ENCODE measurements around the gene SPZ1. TPM values are rescaled to one million over a fixed set of nuclear protein-coding genes. Genes with fewer than 3 reads are reported as not detected.
"Not testable (repeated sequence)": the region's sequence is repeated elsewhere in the genome, so short reads cannot be mapped to it uniquely, and the experiment has no call there.

Gene SPZ1
- total RNA-seq, 2 experiments from 2014 or later: not detected

- Mint-ChIP-seq H3K4me3 (no peak overlapping the region), H3K9me3 (ENCODE audit: low read depth) (no peaks in the 10 kb centered on the region), H3K27ac (no peak overlapping the region), H3K27me3 (peaks cover 13% of the 10 kb centered on the region), H3K36me3 (ENCODE audit: low read depth) (no peaks in the 10 kb centered on the region), H3K4me1 (no peaks in the 10 kb centered on the region)
- POLR2A ChIA-PET: no interaction called here
- intact Hi-C loops (cut with DNase I, micrococcal nuclease): no loop called here
- no peak for ATAC-seq
- CTCF ChIA-PET: interaction anchor here (0.6 kb wide), 1 partner anchor 429 kb away, joined by 3 read pairs; no protein-coding TSS in a partner anchor
- no peak for DNase-seq
Observed at GRCh38 chr5:80339116-80339515, 19.3 kb downstream of the SPZ1 start.

DNA sequence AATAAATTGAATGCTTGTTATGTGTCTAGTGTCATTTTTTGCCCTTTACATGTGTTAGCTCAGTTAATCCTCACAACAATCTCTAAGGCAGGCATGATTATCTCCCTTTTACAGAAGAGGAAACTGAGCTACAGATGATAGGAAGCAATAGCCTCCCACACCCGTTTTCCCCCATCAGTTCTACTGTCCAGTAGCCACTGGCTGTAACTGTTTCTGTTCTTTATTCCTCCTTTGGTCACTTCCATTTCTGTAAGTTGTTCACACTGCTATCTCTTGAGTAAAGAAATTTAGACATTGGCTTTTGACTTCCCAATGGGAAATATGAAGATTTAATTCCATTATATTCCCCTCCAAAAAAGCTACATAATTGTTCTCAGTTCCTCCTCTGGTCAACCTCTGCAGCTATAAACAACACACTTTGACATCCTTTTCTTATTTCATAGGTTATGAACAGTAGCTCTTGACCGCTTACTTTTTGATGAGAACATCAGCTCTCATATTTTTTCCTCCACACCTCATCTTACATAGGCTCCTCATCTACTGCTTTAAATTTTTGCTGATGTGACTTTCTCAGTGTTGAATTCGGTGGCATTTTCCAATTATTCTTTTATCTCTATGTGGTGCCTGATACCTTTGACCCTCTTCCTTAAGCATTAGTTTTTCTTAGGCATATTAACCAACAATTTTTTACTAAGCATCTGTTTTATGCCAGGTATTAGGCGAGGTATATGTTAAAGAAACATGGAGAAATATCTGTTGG is 21.4 kb downstream of the SPZ1 start:
- POLR2A ChIA-PET: no interaction called here
- ATAC-seq: no peak
- H3K4me3 Mint-ChIP-seq: no peak overlapping the region
- no peaks in the 10 kb centered on the region for H3K9me3 Mint-ChIP-seq (ENCODE audit: low read depth)
- no peaks in the 10 kb centered on the region for H3K4me1 Mint-ChIP-seq
- intact Hi-C loops (cut with DNase I, micrococcal nuclease): loop anchor here in 1 of 2 experiments (10.0 kb wide), 1 partner anchor 854 kb away; no protein-coding TSS in a partner anchor
- DNase-seq: no peak
- CTCF ChIA-PET: interaction anchor here (0.7 to 1.5 kb wide), 3 partner anchors 33 to 257 kb away, joined by 3 read pairs; no protein-coding TSS in a partner anchor
- peaks cover 13% of the 10 kb centered on the region for H3K27me3 Mint-ChIP-seq
- H3K36me3 Mint-ChIP-seq (ENCODE audit: low read depth): no peaks in the 10 kb centered on the region
- H3K27ac Mint-ChIP-seq: no peak overlapping the region

GRCh38 chr5:80343067-80343466 is 23.3 kb downstream of the SPZ1 start:
- peaks cover 9% of the 10 kb centered on the region for H3K27me3 Mint-ChIP-seq
- no peaks in the 10 kb centered on the region for H3K9me3 Mint-ChIP-seq (ENCODE audit: low read depth)
- ATAC-seq (no peak), DNase-seq (no peak)
- H3K4me1 Mint-ChIP-seq: no peaks in the 10 kb centered on the region
- CTCF ChIA-PET: interaction anchor here (0.5 to 0.6 kb wide), 2 partner anchors 25 to 1201 kb away, joined by 4 read pairs; no protein-coding TSS in a partner anchor
- POLR2A ChIA-PET: no interaction called here
- intact Hi-C loops (cut with DNase I, micrococcal nuclease): loop anchor here in 1 of 2 experiments (10.0 kb wide), 1 partner anchor 852 kb away; no protein-coding TSS in a partner anchor
- no peak overlapping the region for H3K4me3 Mint-ChIP-seq
- H3K27ac Mint-ChIP-seq: no peak overlapping the region
- no peaks in the 10 kb centered on the region for H3K36me3 Mint-ChIP-seq (ENCODE audit: low read depth)

GRCh38 chr5:80346055-80346454 is 26.3 kb downstream of the SPZ1 start:
- DNase-seq (peak; percentile 60), ATAC-seq (peak; percentile 79)
- Mint-ChIP-seq H3K27me3 (peaks cover 6% of the 10 kb centered on the region), H3K36me3 (ENCODE audit: low read depth) (no peaks in the 10 kb centered on the region), H3K9me3 (ENCODE audit: low read depth) (no peaks in the 10 kb centered on the region), H3K27ac (no peak overlapping the region), H3K4me3 (no peak overlapping the region), H3K4me1 (no peaks in the 10 kb centered on the region)
- CTCF ChIA-PET: interaction anchor here (0.7 to 1.9 kb wide), 11 partner anchors 9 to 764 kb away, joined by 3 to 8 read pairs (median 3); no protein-coding TSS in a partner anchor
- POLR2A ChIA-PET: no interaction called here
- intact Hi-C loops (cut with DNase I, micrococcal nuclease): loop anchor here in 1 of 2 experiments (2.0 to 10.0 kb wide), 2 partner anchors 327 to 849 kb away; no protein-coding TSS in a partner anchor

GRCh38 chr5:80348171-80348570 is 28.4 kb downstream of the SPZ1 start:
- intact Hi-C loops (cut with DNase I, micrococcal nuclease): loop anchor here in 1 of 2 experiments (10.0 kb wide), 1 partner anchor 847 kb away; no protein-coding TSS in a partner anchor
- POLR2A ChIA-PET: no interaction called here
- Mint-ChIP-seq H3K4me1 (no peaks in the 10 kb centered on the region), H3K9me3 (ENCODE audit: low read depth) (no peaks in the 10 kb centered on the region), H3K4me3 (no peak overlapping the region), H3K27ac (no peak overlapping the region), H3K36me3 (ENCODE audit: low read depth) (no peaks in the 10 kb centered on the region), H3K27me3 (no peaks in the 10 kb centered on the region)
- ATAC-seq (no peak), DNase-seq (no peak)
- CTCF ChIA-PET: interaction anchor here (0.7 kb wide), 1 partner anchor 660 kb away, joined by 3 read pairs; no protein-coding TSS in a partner anchor

DNA sequence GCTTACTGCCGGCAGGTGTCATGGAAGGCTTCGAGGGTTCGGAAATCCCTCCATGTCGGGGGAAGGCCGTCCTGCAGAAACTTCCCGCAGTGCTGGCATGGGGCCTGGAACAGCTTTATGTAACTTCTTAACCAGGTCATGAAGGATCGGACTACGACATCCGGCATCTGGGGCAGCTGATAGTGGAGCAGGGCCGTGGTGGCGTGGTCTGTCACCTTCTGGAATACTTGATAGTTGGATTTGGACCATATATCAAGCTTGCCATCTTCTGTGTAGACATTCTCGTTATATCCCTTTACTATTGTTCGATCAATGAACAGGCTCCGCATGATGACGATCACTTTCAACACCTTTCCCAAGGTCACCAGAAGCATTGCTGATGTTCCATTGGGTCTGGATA is 31.2 kb downstream of the SPZ1 start:
- H3K27ac Mint-ChIP-seq; CTCF ChIA-PET; DNase-seq; H3K4me1 Mint-ChIP-seq; POLR2A ChIA-PET; H3K4me3 Mint-ChIP-seq; ATAC-seq; H3K9me3 Mint-ChIP-seq (ENCODE audit: low read depth); intact Hi-C loops (cut with DNase I, micrococcal nuclease); H3K36me3 Mint-ChIP-seq (ENCODE audit: low read depth); H3K27me3 Mint-ChIP-seq: not testable (repeated sequence)

- no peak for ATAC-seq
- no peaks in the 10 kb centered on the region for H3K4me1 Mint-ChIP-seq
- ChIA-PET POLR2A (no interaction called here), CTCF (no interaction called here)
- H3K9me3 Mint-ChIP-seq (ENCODE audit: low read depth): no peaks in the 10 kb centered on the region
- no peaks in the 10 kb centered on the region for H3K27me3 Mint-ChIP-seq
- no peaks in the 10 kb centered on the region for H3K36me3 Mint-ChIP-seq (ENCODE audit: low read depth)
- H3K4me3 Mint-ChIP-seq: no peak overlapping the region
- intact Hi-C loops (cut with DNase I, micrococcal nuclease): no loop called here
- H3K27ac Mint-ChIP-seq: no peak overlapping the region
- DNase-seq: no peak
Observed at GRCh38 chr5:80355686-80356085, 35.9 kb downstream of the SPZ1 start.

DNA sequence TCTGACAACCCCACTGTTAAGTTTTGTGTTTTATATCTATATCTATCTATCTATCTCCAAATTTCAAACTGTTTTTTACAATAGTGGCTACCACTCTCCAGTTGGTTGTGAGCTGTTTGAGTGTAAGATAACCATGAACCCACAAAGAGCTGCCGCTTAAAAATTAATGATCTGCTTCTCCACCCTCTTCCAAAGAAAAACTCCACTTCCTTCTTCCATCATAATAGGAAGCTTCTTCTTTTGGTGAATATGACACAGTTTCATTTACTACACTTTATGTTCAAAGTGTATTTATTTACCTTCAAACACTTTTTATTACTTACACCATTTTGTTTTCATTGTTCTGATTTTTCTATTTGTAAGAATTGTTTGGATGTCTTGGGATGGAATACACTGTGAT is 37.9 kb downstream of the SPZ1 start:
- DNase-seq: no peak
- no peak for ATAC-seq
- POLR2A ChIA-PET: no interaction called here
- Mint-ChIP-seq H3K4me3 (no peak overlapping the region), H3K36me3 (ENCODE audit: low read depth) (no peaks in the 10 kb centered on the region), H3K27ac (no peak overlapping the region), H3K4me1 (no peaks in the 10 kb centered on the region), H3K27me3 (no peaks in the 10 kb centered on the region), H3K9me3 (ENCODE audit: low read depth) (no peaks in the 10 kb centered on the region)
- intact Hi-C loops (cut with DNase I, micrococcal nuclease): no loop called here
- CTCF ChIA-PET: no interaction called here

DNA sequence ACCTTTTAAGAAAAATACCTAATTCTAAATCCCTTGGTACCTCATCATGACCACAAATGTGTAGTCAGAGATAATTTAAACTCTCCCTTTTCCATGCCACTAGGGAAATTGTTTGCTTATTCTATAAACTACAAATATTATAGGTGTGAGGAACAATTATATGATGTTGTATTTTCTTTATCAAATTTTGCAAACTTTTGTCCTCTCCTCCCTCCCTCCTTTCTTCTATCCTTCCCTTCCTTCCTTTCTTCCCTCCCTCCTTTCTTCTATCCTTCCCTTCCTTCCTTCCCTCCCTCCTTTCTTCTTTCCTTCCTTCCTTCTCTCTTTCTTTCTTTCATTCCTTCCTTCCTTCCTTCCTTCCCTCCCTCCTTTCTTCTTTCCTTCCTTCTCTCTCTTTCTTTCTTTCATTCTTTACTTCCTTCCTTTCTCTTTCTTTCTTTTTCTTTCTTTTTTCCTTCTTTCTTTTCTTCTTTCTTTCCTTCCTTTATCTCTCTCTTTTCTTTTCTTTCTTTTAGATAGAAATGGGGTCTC is 41.2 kb downstream of the SPZ1 start:
- peaks cover 4% of the 10 kb centered on the region for H3K27me3 Mint-ChIP-seq
- H3K36me3 Mint-ChIP-seq (ENCODE audit: low read depth): no peaks in the 10 kb centered on the region
- CTCF ChIA-PET: no interaction called here
- ATAC-seq (no peak), DNase-seq (no peak)
- no peaks in the 10 kb centered on the region for H3K9me3 Mint-ChIP-seq (ENCODE audit: low read depth)
- H3K4me1 Mint-ChIP-seq: no peaks in the 10 kb centered on the region
- intact Hi-C loops (cut with DNase I, micrococcal nuclease): no loop called here
- no peak overlapping the region for H3K27ac Mint-ChIP-seq
- H3K4me3 Mint-ChIP-seq: no peak overlapping the region
- POLR2A ChIA-PET: no interaction called here

DNA sequence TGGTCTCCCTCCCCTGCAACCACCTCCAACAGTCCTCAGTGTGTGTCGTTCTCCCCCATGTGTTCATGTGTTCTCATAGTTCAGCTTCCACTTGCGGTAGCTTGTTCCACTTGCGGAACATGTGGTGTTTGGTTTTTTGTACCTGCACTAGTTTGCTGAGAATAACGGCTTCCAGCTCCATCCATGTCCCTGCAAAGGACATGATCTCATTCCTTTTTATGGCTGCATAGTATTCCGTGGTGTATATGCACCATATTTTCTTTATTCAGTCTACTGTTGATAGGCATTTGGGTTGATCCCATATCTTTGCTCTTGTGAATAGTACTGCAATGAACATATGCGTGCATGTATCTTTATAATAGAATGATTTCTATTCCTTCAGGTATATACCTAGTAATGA is 45.1 kb downstream of the SPZ1 start:
- Mint-ChIP-seq H3K36me3 (ENCODE audit: low read depth) (no peaks in the 10 kb centered on the region), H3K27me3 (peaks cover 4% of the 10 kb centered on the region)

DNA sequence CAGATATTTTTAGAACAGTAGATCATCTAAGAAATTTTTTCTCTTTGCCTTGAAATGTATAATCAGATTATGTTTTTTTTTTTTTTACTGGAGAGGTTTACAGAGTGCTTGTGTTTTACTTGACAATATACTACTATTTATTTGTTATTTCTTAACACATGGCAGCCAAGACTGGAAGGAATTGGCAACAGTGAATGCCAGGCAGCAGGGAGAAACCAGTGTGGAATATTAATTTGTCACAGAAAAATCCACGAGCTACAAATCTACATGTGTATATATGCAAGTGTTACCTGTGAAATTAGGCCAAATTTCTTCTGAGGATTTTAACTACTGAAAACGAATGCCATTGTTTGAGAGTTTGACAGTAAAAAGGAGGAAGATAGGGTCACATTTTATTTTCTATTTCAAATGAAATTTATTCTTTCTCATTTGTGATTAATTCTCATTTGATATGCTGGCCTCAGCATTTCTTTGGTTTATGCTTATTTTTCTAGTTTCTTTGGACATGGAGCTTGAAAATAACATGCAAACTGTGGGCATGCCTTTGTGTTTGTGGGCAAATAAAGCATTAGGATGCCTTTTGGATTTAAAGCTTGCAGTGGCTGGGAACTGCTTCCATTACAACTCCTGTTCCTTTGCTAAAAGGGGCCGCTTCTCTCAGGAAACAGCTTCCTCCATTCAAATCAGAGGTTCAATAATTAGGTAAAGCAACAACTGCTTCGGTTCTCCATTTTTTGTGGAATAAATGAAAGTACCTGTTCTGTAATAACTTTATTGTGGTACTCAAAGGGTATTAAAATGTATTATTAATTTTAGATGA is 49.1 kb downstream of the SPZ1 start:
- CTCF ChIA-PET: no interaction called here
- intact Hi-C loops (cut with DNase I, micrococcal nuclease): no loop called here
- peaks cover 5% of the 10 kb centered on the region for H3K27me3 Mint-ChIP-seq
- DNase-seq: no peak
- H3K27ac Mint-ChIP-seq: no peak overlapping the region
- no peaks in the 10 kb centered on the region for H3K4me1 Mint-ChIP-seq
- no peak overlapping the region for H3K4me3 Mint-ChIP-seq
- POLR2A ChIA-PET: no interaction called here
- H3K9me3 Mint-ChIP-seq (ENCODE audit: low read depth): no peaks in the 10 kb centered on the region
- no peaks in the 10 kb centered on the region for H3K36me3 Mint-ChIP-seq (ENCODE audit: low read depth)
- no peak for ATAC-seq

More for the DNA sequence above, 45.1 kb downstream of the SPZ1 start:
- no peak overlapping the region for H3K27ac Mint-ChIP-seq
- ATAC-seq (no peak), DNase-seq (no peak)
- intact Hi-C loops (cut with DNase I, micrococcal nuclease): no loop called here
- H3K9me3 Mint-ChIP-seq (ENCODE audit: low read depth): no peaks in the 10 kb centered on the region
- H3K4me3 Mint-ChIP-seq: no peak overlapping the region
- ChIA-PET CTCF (no interaction called here), POLR2A (no interaction called here)
- no peaks in the 10 kb centered on the region for H3K4me1 Mint-ChIP-seq

Data from activated CD4-positive, alpha-beta T cell treated with anti-CD3 and anti-CD28 coated beads for 36 hours (primary cell).